AML-193 (cell line): Measurements from ENCODE around the gene GALNT7.
A peak's percentile ranks its signal among the peaks of the same experiment; 100 is the strongest.

Experiments
- DNase-seq, 2 experiments: peaks; one replicate each; lab custom pipeline; 2025; lab: John Stamatoyannopoulos, UW

The GALNT7 gene

DNA sequence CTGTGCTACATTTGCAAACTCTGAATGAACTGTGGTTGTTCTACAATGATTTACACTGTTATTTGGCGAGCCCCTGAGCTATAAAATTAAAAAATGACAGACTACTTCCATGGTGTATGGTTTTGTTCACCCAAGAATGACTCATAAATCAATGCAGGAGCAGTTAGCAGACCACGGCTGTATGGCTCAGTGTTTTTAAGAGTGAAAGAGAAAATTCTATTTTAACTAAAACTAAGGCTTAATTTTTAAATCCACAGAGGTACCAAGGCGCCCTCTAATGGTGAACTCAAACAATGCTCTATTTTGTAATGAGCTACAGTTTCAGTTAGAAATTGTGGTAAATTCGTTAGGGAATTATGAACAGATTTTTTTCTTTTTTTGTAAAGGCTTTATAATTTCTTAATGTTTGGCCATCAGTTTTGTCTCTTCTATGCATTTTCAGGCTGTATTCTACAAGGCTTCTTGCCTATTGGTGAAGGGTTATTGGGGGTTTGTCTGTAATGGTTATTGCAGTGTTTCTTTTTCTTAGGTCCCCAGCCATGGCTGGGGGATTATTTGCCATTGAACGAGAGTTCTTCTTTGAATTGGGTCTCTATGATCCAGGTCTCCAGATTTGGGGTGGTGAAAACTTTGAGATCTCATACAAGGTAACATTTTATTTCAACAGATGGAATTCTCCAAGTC lies 133.0 kb downstream of the GALNT7 start:
- DNase-seq = peak; percentile 50 to 57

DNA sequence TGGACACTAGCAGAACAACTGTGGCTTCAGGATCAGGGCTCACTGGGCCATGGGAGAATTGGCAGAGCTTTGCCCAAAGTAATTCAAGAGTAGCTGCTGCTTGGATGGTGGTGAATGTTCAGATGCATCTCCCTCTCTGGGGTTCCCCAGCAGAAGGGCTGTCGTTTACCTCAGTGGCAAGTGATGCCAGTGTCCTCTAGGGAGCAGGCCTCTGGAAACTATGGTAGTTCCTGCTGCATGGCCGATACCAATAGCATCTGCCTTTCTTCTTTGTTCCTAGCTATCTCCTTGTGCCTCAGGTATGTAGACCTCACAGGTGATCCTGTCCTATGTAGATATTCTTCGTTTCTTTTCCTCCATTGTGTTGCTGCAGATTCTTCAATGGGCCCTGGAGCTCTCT lies 139.2 kb downstream of the GALNT7 start:
- no peak for DNase-seq

DNA sequence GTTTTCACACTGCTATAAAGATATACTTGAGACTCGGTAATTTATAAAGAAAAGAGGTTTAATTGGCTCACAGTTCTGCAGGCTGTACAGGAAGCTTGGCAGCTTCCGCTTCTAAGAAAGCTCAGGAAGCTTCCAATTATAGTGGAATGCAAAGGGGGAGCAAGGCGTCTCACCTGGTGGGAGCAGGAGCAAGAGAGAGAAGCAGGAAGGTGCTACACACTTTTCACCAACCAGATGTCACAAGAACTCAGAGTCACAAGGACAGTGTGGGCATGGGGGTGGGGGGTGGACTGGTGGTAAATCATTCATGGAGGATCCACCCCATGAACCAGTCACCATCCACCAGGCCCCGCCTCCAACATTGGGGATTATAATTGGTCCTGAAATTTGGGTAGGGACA lies 142.8 kb downstream of the GALNT7 start:
- no peak for DNase-seq

DNA sequence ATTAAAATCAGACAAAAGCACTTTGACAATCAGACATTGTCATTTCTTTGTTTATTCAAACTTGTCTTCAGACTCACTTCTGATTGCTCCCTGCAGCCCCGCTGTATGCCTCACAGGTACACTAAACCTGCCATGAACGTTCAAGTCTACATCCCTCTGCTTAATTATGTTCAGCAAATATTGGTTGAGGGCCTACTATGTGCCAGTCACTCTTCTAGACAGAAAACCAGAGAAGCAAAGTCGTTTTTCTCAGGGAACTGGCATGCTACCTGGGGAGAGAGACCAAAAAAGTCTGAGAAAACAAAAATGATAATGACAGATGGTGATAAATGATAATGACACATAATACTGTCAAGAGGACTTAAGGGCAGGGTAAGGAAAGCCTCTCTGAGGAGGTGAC lies 146.1 kb downstream of the GALNT7 start:
- DNase-seq = no peak

DNA sequence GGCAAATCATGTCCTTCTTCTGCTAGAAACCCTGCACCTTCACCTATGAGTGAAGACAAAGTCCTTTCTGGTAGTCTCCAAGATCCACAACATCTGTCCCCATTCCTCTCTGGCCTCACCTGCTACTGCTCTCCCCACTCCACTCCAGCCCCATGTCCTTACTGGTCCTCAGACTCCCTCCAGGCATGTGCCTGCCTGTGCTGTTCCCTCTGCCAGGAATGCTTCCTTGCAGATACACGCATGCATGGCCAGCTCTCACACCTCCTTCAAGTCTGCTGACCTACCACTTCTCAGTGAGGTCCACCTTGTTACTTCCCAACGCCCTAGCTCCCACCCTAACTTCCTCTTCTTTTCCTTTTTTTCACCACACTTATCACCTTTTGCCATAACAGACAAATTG lies 147.4 kb downstream of the GALNT7 start:
- no peak for DNase-seq

DNA sequence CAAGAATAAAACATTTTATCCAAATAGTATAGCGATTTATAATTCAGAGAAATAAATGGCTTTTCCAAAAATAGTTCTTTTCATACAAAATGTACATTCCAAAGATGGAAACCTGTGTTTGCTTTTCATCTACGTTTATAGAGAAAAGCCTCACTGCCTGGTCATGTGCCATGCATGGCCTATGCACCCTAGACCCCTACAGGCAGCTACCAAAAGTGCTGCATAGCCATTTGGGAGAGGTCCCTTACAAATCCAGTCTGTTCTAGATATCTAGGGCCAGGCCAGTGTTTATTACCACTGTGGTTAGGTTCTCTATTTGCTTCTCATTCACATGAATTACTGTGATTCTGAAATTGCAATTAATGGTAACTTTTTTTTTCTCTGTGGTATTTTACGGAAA lies 148.4 kb downstream of the GALNT7 start:
- no peak for DNase-seq

DNA sequence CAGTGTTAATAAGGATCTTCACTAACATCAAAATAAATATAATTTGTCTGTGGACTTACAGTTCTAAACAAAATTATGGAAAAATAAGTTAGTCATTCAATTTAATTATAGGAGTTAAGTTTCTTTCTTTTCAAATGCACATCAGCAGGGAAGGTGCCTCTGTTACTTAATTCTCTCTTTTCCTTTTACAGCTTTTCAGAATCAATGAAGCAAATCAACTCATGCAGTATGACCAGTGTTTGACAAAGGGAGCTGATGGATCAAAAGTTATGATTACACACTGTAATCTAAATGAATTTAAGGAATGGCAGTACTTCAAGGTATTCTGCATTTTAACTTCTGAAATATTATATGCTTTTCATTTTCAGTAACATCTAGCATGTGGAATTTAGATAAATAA lies 149.6 kb downstream of the GALNT7 start:
- no peak for DNase-seq

DNA sequence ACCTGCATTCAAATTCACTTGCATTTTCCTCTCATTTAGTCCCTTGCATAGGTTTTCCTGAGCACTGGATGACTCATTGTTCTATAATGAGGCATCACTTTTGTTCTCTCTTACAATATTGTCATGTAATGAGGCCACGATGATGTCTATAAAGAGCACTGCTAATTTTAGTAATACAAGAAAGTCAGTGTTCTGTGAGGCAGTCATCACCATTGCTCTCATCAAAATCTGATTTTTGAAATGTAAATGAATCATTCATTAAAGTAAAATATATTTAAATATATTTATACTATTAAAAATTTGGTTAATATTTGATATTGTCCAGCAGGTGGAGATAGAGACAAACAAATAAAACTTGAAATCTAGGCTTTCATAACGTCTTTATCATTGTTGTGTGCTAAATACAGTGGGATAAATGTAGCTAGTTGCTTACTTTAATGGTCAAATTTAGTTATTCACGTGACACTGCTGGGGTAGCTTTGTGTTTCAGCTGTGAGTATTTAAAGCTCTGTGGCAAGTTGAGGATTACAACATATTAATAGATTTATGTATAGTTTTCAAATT lies 150.1 kb downstream of the GALNT7 start:
- peak; percentile 39 to 42 for DNase-seq

DNA sequence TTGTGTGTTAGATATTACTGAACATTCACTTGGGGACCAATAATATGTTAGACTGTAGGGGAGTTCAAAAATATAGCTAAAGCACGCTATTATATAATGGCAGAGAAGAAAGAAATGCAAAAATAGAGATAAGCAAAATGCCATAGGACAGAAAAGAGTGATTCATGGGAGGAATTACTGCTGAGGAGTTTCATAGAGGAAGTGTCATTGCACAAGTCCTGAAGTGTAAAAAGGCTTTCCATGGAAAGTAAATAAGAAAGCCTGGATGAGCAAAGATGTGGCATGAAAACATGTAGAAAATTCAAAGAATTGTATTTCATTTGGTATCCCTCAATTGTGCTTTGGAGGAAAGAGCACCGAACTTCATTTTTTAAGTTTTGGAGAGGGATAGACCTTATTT lies 151.1 kb downstream of the GALNT7 start:
- peak in 1 of 2 experiments; percentile 22 for DNase-seq

DNA sequence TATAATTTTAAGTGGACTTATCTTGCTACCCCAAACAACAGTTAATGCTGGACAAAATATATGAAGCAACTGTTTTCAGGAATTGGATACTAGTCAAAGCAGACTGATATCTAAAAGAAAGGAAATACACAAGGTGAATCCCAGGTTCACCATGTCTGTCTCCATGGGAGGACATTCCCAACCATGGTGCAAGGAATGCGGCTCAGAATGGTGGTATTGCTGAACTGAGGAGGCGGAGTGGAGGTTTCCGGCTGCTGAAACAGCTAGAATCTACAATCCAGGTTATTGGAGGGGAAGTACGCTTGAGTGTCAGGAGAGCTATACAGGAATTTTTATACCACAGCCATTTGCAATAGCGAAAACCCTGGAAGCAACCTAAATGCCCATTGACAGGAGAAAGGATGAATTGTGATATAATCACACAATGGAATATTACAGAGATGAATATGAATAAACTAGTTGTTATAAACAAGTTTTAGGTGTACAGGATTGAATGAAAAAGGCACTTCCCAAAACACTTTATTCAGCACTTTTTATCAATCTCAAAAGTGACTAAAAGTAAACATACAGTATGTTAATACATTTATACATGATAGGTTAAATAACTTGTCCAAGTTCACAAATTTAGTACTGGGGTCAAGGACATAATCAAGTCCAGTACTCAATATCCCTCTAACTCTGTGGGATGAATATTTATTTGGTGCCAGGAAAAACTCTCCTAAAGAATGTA lies 156.6 kb downstream of the GALNT7 start:
- DNase-seq = no peak

DNA sequence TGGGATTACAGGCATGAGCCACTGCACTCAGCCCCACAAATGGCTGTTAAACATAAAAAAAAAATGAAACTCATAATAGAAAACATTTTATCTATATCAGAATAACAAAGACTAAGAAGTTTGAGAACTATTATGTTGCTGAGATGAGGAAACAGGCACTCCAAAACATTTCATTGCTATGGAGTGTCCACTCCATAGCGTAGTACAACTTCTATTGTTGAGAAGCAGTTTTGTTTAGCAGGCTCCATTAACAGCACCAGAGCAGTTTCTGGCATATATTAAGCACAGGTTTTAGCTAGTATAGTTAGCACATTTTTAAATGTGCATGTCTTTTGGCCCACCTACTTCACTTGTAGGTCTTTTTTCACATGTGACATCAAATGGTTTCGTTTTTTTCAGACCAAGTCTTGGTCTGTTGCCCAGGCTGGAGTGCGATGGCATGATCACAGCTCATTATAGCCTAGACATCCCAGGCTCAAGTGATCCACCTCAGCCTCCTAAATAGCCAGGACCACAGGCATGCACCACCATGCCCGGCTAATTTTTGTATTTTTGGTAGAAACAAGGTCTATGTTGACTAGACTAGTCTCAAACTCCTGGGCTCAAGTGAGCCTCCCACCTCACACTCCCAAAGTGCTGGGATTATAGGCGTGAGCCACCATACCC lies 159.8 kb downstream of the GALNT7 start:
- no peak for DNase-seq

DNA sequence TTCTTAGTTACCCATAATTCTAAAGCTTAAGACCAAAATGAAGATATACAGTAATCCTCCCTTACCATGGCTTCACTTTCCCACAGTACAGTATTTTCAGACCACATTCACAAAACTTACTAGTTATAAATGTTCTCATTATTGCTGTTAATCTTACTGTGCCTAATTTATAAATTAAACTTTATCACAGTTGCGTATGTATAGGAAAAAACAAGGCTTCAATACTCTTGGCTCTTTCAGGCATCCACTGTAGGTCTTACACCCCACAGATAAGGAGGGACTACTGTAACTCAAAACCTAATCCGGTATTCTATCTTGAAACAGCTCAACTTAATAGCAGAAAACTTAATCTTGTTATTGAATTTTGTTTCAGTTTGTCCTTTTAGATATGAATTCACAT lies 162.0 kb downstream of the GALNT7 start:
- DNase-seq = no peak

DNA sequence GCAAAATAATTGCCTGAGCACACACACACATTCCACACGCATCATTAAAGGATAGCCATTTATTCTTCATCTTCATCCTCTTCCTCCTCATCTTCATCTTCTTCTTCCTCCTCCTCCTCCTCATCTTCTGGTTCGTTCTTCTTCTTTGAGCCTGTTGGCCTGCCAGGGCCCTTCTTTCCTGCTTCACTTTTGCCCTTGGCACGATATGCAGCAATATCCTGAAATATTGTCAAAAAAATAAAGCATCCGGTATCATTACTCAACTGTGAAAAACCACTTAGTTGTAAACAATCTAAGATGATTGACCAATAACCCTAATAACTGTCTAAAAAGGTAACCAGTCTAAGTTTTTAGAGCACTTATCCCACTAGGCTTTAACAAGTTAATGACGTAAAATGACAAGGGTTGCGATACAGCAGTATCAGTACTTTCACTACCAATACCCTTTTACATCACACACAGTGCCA lies 163.4 kb downstream of the GALNT7 start:
- DNase-seq = peak; percentile 76 to 87

DNA sequence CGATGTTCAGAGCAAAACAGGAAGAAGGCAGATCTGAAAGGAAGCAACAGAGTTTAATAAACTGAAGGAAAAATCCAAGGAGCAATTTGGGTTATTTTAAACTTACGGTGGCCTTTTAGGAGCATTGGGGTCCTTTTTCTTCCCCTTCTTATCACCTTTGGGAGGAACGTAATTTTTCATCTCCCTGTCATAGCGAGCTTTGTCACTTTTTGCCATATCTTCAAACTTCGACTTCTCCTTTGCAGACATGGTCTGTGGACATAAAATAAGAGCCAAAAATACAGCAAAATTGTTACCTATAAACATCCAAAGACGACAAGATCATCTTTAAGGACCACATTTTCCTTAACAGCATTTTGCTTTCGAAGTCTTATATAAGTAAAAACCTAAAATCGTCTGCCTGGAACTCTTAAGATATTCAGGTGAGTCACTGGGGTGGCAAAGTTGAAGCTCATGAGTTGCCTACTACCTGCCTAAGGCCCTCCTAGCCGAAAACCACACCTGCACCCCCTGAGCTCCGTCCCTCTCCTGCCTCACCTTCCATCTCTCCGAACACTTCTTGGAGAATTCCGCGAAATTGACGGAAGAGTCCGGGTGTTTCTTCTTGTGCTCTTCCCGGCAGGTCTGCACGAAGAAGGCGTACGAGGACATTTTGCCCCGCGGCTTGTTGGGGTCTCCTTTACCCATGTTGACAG lies 164.5 kb downstream of the GALNT7 start:
- DNase-seq = peak in 1 of 2 experiments; percentile 39

DNA sequence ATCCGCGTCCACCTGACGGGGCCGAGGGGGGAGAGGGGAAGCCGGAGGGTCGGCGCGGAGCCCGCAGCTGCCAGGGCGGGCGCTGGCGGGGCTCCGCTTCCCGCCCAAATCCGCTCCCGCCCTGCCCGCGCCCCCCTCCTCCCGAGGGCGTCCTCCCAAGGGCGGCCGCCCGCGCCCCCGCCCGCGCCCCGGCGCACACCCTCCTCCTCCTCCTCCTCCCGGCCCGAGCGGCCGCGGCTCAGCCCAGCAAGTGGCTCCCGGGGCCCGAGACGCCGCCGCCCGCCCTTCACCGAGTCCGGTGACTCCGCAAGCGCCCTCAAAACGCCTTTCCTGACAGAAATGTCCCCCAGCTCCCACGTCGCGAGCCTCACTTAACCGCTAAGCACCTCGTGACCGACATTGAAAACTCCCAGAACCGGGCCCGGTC lies 165.1 kb downstream of the GALNT7 start:
- DNase-seq = peak in 1 of 2 experiments; percentile 39

DNA sequence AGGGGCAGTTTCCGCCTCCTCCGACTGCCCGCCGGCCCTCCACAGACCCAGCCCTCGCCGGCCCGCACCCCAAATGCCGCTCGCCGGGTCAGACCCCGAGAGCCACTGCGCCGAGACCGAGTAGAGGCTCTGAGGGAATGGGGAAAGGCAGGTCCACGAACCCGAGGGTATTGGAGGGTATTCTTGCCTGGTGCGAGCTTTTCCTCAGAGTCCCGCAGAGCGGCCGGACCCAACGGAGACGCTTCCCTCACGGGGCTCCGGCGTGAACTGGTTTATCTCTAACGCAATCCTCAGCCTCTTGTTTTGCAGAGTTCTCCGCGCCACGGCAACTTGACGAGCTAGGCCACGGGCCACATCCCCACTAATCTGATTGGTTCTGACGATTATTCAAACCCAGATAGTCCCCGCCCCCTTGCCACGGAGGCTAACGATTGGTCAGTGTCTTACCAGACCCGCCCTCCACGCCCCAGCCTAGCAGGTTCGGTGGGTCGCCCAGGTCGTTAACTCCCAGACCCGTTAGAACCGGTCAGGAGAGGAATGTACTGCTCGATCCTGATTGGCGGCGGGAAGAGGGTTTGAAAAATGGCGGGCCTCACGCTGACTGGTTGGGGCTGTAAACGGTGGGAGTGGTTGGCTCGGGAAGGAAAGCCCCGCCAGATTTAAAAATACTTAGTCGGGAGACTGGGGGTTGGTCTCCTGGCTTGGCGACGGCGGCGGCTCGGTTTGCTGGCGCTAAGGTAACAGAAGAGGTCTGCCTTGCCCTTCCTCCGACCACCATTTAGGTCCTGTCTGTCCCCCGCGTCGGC lies 165.7 kb downstream of the GALNT7 start, which contains the start of gene HMGB2:
TSS of gene HMGB2 (minus strand) at position 274 of the 806 bp plus-strand sequence. CDS start 709 bp downstream, outside the sequence.
- DNase-seq = peak; percentile 98 to 99

DNA sequence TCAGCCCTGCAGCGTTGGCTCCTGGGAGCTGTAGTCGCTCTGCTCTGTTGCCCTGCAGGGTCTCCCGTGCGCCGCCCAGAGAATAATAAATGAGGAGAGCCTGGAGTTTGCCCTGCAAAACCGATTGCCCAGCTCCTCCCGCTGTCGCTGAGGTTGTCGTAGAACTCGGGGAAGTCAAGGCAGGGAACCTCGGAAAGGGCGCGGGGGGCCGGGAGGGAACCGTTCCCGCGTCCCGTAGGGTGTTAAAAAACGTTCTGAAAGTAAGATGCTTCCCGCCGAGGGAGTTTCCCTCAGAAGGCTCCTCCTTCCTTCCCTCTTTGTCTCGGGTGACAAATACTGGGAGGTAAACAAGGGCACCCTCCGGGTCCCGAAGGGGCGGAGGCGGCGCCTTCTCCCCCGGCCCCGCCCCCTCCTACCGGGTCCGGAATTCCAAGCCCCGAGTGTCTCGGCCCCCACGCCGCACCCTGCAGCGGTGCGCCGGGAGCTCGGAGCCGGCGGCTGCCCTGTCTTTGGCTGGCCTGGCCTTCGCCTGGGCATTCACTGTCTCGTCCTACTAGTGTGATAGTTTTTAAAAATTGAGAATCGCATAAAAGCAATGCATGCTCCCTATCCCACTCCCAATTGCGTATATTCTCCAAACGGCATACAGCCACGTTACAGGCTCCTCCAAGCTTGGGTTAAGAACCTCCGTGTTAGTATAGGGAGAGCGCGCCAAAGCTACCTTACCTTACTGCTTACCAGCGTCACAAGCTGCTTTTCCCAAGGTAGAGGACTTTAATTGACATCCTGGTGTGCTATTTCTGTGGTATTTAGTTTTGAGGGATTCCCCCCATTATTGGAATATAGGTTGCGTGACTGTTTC lies 166.5 kb downstream of the GALNT7 start:
- peak; percentile 60 to 70 for DNase-seq

DNA sequence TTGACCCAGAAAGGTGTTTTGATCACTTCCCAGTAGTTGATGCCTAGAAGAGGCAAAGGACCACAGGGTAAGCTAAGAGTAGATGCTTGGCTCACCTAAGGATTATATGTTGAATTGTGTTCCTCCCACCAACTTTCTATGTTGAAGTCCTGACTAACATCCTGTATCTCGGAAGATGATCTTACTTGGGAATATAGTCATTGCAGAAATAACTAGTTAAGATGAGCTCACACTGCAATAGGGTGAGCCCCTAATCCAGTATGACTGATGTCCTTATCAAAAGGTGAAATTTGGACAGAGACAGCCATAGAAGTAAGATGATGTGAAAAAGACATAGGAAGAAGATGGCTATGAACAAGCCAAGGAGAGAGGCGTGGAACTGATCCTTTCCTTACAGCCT lies 168.9 kb downstream of the GALNT7 start:
- DNase-seq = no peak

DNA sequence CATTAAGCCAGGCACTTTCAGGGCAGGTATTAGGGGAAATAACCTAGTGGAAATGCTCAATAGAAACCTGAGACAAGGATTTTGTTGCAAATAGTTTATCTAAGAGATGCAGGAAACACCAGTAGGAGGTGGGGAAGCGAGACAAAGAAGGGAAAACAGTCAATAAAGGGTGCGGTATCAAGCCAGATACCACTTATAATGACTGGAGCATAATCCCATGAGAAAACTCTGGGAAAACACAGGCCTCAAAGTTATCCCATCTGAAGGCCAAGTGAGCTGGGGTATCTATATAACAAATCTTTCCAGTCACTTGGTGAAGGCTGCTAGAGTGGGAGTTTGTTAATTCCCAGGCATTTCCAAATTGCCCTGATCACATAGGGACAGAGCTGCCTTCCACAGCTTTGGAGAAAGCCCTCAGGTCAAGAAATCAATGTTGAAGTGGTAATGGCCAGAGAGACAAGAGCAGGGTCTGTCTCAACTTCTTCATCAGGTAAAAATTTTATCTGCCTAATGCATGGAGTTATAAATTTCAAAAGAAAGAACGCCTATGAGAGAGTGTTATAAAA lies 175.3 kb downstream of the GALNT7 start:
- DNase-seq = no peak

DNA sequence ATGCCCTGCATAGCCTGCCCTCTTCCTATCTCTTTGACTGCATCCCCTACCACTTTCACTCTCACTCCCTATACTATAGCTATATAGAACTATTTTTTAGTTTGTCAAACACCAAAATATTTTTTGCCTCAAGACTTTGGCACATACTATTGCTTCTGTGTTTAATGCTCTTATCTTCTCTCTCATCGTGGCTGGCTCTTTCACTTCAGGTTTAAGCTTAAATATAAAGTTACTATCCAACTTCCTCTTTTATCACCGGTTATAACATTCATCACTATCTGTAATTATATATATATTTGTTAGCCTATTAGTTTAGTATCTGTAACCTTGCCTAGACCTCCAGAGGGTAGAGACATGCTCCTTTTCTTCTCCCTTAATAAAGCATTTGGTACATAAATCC lies 177.0 kb downstream of the GALNT7 start:
- DNase-seq = peak in 1 of 2 experiments; percentile 13
